ENCODE data around the gene GDPD5. TPM values are rescaled to one million over a fixed set of nuclear protein-coding genes. Genes with fewer than 3 reads are reported as not detected.

GDPD5 gene
- total and polyA plus RNA-seq, 10 of the 15 experiments (the other 5 are each of a cell fraction or from before 2014, with no cell fraction given), result 0.10 to 30.0 (median 6.7) TPM

DNA sequence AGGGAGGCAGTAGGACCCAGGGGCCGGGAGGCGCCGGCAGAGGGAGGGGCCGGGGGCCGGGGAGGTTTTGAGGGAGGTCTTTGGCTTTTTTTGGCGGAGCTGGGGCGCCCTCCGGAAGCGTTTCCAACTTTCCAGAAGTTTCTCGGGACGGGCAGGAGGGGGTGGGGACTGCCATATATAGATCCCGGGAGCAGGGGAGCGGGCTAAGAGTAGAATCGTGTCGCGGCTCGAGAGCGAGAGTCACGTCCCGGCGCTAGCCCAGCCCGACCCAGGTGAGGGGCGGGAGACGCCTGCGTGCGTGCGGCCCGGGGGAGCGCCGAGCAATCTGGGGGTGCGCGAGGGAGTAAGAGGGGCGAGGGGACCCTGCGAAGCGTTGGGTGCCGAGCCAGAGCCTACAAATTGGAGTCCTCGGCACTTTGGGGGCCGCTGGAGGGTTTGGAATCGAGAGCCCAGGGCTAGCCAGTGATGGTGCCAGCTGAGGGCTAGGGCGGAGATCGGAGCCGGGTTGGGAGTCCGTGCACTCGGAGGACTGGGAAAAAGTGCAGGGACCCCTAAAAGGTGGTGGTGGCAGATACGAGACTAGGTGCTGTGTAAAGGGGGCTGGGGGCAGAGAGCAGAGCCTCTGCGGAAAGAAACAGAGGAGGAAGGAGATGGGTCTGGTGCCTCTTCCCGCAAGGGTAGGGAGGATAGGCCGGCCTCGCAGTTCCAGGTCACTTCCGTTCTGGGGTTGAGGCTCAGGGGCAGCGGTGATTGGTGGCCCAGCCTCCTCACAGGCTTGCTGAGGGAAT, 36.5 kb upstream of the GDPD5 start, which contains the start of gene SERPINH1 (continued):
- TF ChIP-seq, protein P1, sequence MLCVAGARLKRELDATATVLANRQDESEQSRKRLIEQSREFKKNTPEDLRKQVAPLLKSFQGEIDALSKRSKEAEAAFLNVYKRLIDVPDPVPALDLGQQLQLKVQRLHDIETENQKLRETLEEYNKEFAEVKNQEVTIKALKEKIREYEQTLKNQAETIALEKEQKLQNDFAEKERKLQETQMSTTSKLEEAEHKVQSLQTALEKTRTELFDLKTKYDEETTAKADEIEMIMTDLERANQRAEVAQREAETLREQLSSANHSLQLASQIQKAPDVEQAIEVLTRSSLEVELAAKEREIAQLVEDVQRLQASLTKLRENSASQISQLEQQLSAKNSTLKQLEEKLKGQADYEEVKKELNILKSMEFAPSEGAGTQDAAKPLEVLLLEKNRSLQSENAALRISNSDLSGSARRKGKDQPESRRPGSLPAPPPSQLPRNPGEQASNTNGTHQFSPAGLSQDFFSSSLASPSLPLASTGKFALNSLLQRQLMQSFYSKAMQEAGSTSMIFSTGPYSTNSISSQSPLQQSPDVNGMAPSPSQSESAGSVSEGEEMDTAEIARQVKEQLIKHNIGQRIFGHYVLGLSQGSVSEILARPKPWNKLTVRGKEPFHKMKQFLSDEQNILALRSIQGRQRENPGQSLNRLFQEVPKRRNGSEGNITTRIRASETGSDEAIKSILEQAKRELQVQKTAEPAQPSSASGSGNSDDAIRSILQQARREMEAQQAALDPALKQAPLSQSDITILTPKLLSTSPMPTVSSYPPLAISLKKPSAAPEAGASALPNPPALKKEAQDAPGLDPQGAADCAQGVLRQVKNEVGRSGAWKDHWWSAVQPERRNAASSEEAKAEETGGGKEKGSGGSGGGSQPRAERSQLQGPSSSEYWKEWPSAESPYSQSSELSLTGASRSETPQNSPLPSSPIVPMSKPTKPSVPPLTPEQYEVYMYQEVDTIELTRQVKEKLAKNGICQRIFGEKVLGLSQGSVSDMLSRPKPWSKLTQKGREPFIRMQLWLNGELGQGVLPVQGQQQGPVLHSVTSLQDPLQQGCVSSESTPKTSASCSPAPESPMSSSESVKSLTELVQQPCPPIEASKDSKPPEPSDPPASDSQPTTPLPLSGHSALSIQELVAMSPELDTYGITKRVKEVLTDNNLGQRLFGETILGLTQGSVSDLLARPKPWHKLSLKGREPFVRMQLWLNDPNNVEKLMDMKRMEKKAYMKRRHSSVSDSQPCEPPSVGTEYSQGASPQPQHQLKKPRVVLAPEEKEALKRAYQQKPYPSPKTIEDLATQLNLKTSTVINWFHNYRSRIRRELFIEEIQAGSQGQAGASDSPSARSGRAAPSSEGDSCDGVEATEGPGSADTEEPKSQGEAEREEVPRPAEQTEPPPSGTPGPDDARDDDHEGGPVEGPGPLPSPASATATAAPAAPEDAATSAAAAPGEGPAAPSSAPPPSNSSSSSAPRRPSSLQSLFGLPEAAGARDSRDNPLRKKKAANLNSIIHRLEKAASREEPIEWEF (IDR thresholded peaks at IDR 0.05; ENCODE audit: insufficient replicate concordance, low read depth, low read length), result no peak
- TF ChIP-seq HCFC1 (IDR thresholded peaks at IDR 0.05; ENCODE audit: low read length), result no peak

DNA sequence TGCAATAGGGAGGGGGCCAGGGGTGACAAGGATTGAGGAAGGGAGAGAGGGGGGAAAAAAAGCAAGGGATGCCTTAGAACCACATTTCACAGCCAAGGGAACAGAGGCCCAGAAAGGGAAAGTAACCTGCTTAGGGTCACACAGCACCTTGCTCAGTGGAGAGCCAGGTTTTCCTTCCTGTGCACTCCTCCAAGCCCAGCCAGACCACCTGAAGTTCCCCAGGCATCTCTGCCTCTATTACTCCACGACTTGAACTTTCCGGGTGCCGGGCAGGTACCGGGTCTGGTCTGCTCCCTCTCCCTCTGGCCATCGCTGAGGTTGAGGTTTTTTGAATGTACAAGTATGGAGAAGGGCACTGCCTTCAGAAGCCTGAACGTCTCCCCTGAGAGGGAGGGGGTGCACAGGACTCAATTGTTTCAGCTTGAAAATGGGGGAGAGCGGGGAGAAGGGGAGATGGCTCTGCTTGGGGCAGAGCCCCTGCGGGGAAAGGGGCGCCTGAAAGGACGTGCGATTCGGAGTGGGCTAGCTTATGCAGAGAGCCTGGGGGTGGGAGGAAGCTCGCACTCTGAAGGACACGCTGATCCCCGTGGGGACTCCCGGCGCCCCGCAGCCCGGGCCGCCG, 35.8 kb upstream of the GDPD5 start:
- no peaks in the 10 kb centered on the region for H4K20me1 ChIP-seq (ENCODE audit: control insufficient read depth, insufficient read depth)
- ATAC-seq (peak; percentile 36), DNase-seq (ENCODE audit: low read depth, low spot score) (no peak), FAIRE-seq (peak; percentile 65)
- POLR2A ChIA-PET, result interaction anchor here (0.6 to 1.9 kb wide), 5 partner anchors 14 to 145 kb away, joined by 3 to 15 read pairs (median 3); no protein-coding TSS in a partner anchor
- WGBS (ENCODE audit: insufficient coverage, insufficient replicate concordance, low lambda C conversion rate, missing lambda C conversion rate), result 17% methylated on average over 16 of the region's 21 CpGs
- CTCF ChIA-PET, result interaction anchor here (0.7 to 1.6 kb wide), 9 partner anchors 13 to 1002 kb away, joined by 3 to 7 read pairs (median 4); no protein-coding TSS in a partner anchor
- no peaks in the 10 kb centered on the region for H3K9me3 ChIP-seq (replicated peaks; ENCODE audit: control insufficient read depth, insufficient read depth, low read length)
- H2AFZ ChIP-seq (ENCODE audit: control insufficient read depth, low read depth, low read length), result peak overlapping the region; percentile 73
- peak overlapping the region; percentile 96 for H3K9ac ChIP-seq (ENCODE audit: control insufficient read depth, insufficient read depth, low read length)
- SMC1A ChIA-PET (ENCODE audit: uncharacterized antibody, unreplicated experiment), result interaction anchor here (1.0 to 1.1 kb wide), 4 partner anchors 15 to 145 kb away, joined by 3 to 4 read pairs (median 4); no protein-coding TSS in a partner anchor
- H3K4me3 ChIP-seq, result peak overlapping the region; percentile 82
- H3K27ac ChIP-seq (ENCODE audit: control insufficient read depth, insufficient read depth), result peak overlapping the region; percentile 94
- in situ Hi-C loops (cut with MboI) (no loop called here), intact Hi-C loops (cut with micrococcal nuclease; ENCODE audit: unreplicated experiment) (loop anchor here (1.0 kb wide), 1 partner anchor 207 kb away; the partner anchor contains the start of gene DGAT2)
- peaks cover 5% of the 10 kb centered on the region for H3K4me1 ChIP-seq (ENCODE audit: control insufficient read depth, insufficient read depth, low read length)
- BruUV-seq (replicated peaks), result no TSS peak
- H3K79me2 ChIP-seq (ENCODE audit: control insufficient read depth, insufficient read depth, low read length), result peaks cover 19% of the 10 kb centered on the region
- RAD21 ChIA-PET (ENCODE audit: unreplicated experiment), result interaction anchor here (0.6 to 1.2 kb wide), 3 partner anchors 15 to 36 kb away, joined by 3 read pairs; no protein-coding TSS in a partner anchor
- peaks cover 0 to 2% of the 10 kb centered on the region in 2 experiments; a peak in 1 of 4 replicates for H3K36me3 ChIP-seq (ENCODE audit: control insufficient read depth in 2 of 2, insufficient read depth in 2 of 2, low read length in 1 of 2)
- no peaks in the 10 kb centered on the region for H3K27me3 ChIP-seq (replicated peaks in 1 of 2; ENCODE audit: control insufficient read depth in 2 of 2, insufficient read depth in 2 of 2, low read length in 1 of 2)
- H3K4me2 ChIP-seq (ENCODE audit: control insufficient read depth, insufficient read depth), result peak overlapping the region; percentile 99
- TF ChIP-seq CHD1 (IDR thresholded peaks at IDR 0.05; ENCODE audit: low read depth, low read length) (0 out of 2 replicates have a peak, but pooled peaks have one; percentile 28), FOXK2 (IDR thresholded peaks at IDR 0.05) (no peak), SMC3 (IDR thresholded peaks at IDR 0.05; ENCODE audit: borderline replicate concordance, low read length) (no peak), SP1 (IDR thresholded peaks at IDR 0.05; ENCODE audit: low read depth, low read length) (peak; percentile 53), BACH1 (IDR thresholded peaks at IDR 0.05; ENCODE audit: borderline replicate concordance) (0 out of 2 replicates have a peak, but pooled peaks have one; percentile 4), ZSCAN29 (IDR thresholded peaks at IDR 0.05) (no peak), BRCA1 (IDR thresholded peaks at IDR 0.05; ENCODE audit: low read depth, low read length) (no peak), SKIL (IDR thresholded peaks at IDR 0.05; ENCODE audit: low read depth, poor library complexity, severe bottlenecking) (no peak), RCOR1 (conservative IDR thresholded peaks at IDR 0.05; ENCODE audit: low read depth, low read length) (no peak)
- TF ChIP-seq, protein P2, sequence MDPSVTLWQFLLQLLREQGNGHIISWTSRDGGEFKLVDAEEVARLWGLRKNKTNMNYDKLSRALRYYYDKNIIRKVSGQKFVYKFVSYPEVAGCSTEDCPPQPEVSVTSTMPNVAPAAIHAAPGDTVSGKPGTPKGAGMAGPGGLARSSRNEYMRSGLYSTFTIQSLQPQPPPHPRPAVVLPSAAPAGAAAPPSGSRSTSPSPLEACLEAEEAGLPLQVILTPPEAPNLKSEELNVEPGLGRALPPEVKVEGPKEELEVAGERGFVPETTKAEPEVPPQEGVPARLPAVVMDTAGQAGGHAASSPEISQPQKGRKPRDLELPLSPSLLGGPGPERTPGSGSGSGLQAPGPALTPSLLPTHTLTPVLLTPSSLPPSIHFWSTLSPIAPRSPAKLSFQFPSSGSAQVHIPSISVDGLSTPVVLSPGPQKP (IDR thresholded peaks at IDR 0.05; ENCODE audit: low read depth, low read length), result no peak
